ENCODE data around the gene KCNQ5.

Gene KCNQ5

GRCh38 chr6:72792692-72793091, 170.8 kb downstream of the KCNQ5 start:
- no peaks in the 10 kb centered on the region for H3K27me3 Mint-ChIP-seq
- ATAC-seq (replicated peaks), result no peak
- H3K36me3 Mint-ChIP-seq, result peaks cover 5 to 7% of the 10 kb centered on the region in 2 donors

GRCh38 chr6:72793641-72794395, 172.0 kb downstream of the KCNQ5 start:
- Mint-ChIP-seq H3K4me3 (no peak overlapping the region), H3K36me3 (peaks cover 5 to 7% of the 10 kb centered on the region in 2 donors), H3K9me3 (no peaks in the 10 kb centered on the region), H3K4me1 (peaks cover 2 to 7% of the 10 kb centered on the region in 2 donors), H3K27ac (no peak overlapping the region), H3K27me3 (no peaks in the 10 kb centered on the region)
- ATAC-seq (replicated peaks) (no peak), DNase-seq (no peak)

More at GRCh38 chr6:72792692-72793091, 170.8 kb downstream of the KCNQ5 start:
- no peak overlapping the region for H3K4me3 Mint-ChIP-seq
- no peaks in the 10 kb centered on the region for H3K9me3 Mint-ChIP-seq
- no peak for DNase-seq
- H3K4me1 Mint-ChIP-seq, result peaks cover 2 to 11% of the 10 kb centered on the region in 2 donors
- no peak overlapping the region for H3K27ac Mint-ChIP-seq

GRCh38 chr6:72798196-72798595, 176.3 kb downstream of the KCNQ5 start:
- no peak for DNase-seq
- no peaks in the 10 kb centered on the region for H3K27me3 Mint-ChIP-seq
- H3K27ac Mint-ChIP-seq, result no peak overlapping the region
- ATAC-seq (replicated peaks), result no peak
- peaks cover 0 to 4% of the 10 kb centered on the region in 2 donors for H3K9me3 Mint-ChIP-seq
- H3K36me3 Mint-ChIP-seq, result peaks cover 6 to 12% of the 10 kb centered on the region in 2 donors
- no peaks in the 10 kb centered on the region for H3K4me1 Mint-ChIP-seq
- no peak overlapping the region for H3K4me3 Mint-ChIP-seq

- Mint-ChIP-seq H3K27ac (no peak overlapping the region), H3K4me3 (no peak overlapping the region), H3K36me3 (peaks cover 0 to 4% of the 10 kb centered on the region in 2 donors), H3K27me3 (no peaks in the 10 kb centered on the region), H3K4me1 (peaks cover 5 to 6% of the 10 kb centered on the region in 2 donors), H3K9me3 (peaks cover 0 to 2% of the 10 kb centered on the region in 2 donors)
- ATAC-seq (replicated peaks) (no peak), DNase-seq (no peak)
Measured at GRCh38 chr6:72809746-72810379, 188.0 kb downstream of the KCNQ5 start.

GRCh38 chr6:72810571-72811280, 188.9 kb downstream of the KCNQ5 start:
- H3K4me3 Mint-ChIP-seq, result no peak overlapping the region
- no peak overlapping the region for H3K27ac Mint-ChIP-seq
- H3K9me3 Mint-ChIP-seq, result no peaks in the 10 kb centered on the region
- H3K36me3 Mint-ChIP-seq, result peaks cover 2 to 8% of the 10 kb centered on the region in 2 donors
- peaks cover under 1 to 6% of the 10 kb centered on the region in 2 donors for H3K4me1 Mint-ChIP-seq
- no peak for DNase-seq
- no peak for ATAC-seq (replicated peaks)
- no peaks in the 10 kb centered on the region for H3K27me3 Mint-ChIP-seq

- ATAC-seq (replicated peaks) (no peak), DNase-seq (no peak)
- Mint-ChIP-seq H3K27ac (no peak overlapping the region), H3K27me3 (no peaks in the 10 kb centered on the region), H3K4me3 (no peak overlapping the region), H3K4me1 (peaks cover 5 to 11% of the 10 kb centered on the region in 2 donors), H3K36me3 (peaks cover 5 to 8% of the 10 kb centered on the region in 2 donors), H3K9me3 (peaks cover 0 to 2% of the 10 kb centered on the region in 2 donors)
Measured at GRCh38 chr6:72811971-72812421, 190.1 kb downstream of the KCNQ5 start.

GRCh38 chr6:72813807-72814596, 192.1 kb downstream of the KCNQ5 start:
- DNase-seq (no peak), ATAC-seq (replicated peaks) (no peak)
- H3K9me3 Mint-ChIP-seq, result peaks cover 0 to 2% of the 10 kb centered on the region in 2 donors
- H3K4me3 Mint-ChIP-seq, result no peak overlapping the region
- peaks cover 4 to 5% of the 10 kb centered on the region in 2 donors for H3K36me3 Mint-ChIP-seq
- H3K4me1 Mint-ChIP-seq, result peaks cover 5 to 11% of the 10 kb centered on the region in 2 donors
- no peaks in the 10 kb centered on the region for H3K27me3 Mint-ChIP-seq
- no peak overlapping the region for H3K27ac Mint-ChIP-seq

- peaks cover 5 to 9% of the 10 kb centered on the region in 2 donors for H3K4me1 Mint-ChIP-seq
- peaks cover 0 to 2% of the 10 kb centered on the region in 2 donors for H3K9me3 Mint-ChIP-seq
- no peak for DNase-seq
- no peaks in the 10 kb centered on the region for H3K27me3 Mint-ChIP-seq
- H3K36me3 Mint-ChIP-seq, result peaks cover 4 to 5% of the 10 kb centered on the region in 2 donors
- no peak overlapping the region for H3K4me3 Mint-ChIP-seq
- H3K27ac Mint-ChIP-seq, result no peak overlapping the region
- no peak for ATAC-seq (replicated peaks)
Measured at GRCh38 chr6:72816022-72816421, 194.2 kb downstream of the KCNQ5 start.

- Mint-ChIP-seq H3K27me3 (no peaks in the 10 kb centered on the region), H3K9me3 (peaks cover 0 to 2% of the 10 kb centered on the region in 2 donors), H3K4me3 (no peak overlapping the region), H3K27ac (no peak overlapping the region), H3K36me3 (peaks cover 4 to 5% of the 10 kb centered on the region in 2 donors), H3K4me1 (peaks cover 5 to 8% of the 10 kb centered on the region in 2 donors)
- ATAC-seq (replicated peaks), result no peak
- DNase-seq, result no peak
Measured at GRCh38 chr6:72817208-72817607, 195.3 kb downstream of the KCNQ5 start.

GRCh38 chr6:72819609-72820008, 197.7 kb downstream of the KCNQ5 start:
- peaks cover 6 to 8% of the 10 kb centered on the region in 2 donors for H3K4me1 Mint-ChIP-seq
- ATAC-seq (replicated peaks) (no peak), DNase-seq (no peak)
- H3K36me3 Mint-ChIP-seq, result peaks cover 4 to 5% of the 10 kb centered on the region in 2 donors
- no peaks in the 10 kb centered on the region for H3K27me3 Mint-ChIP-seq
- H3K9me3 Mint-ChIP-seq, result peaks cover 0 to 2% of the 10 kb centered on the region in 2 donors
- H3K27ac Mint-ChIP-seq, result no peak overlapping the region
- no peak overlapping the region for H3K4me3 Mint-ChIP-seq

- Mint-ChIP-seq H3K9me3 (peaks cover 0 to 2% of the 10 kb centered on the region in 2 donors), H3K4me1 (peaks cover 12 to 13% of the 10 kb centered on the region in 2 donors), H3K27me3 (no peaks in the 10 kb centered on the region), H3K4me3 (no peak overlapping the region), H3K27ac (no peak overlapping the region), H3K36me3 (peaks cover 5 to 7% of the 10 kb centered on the region in 2 donors)
- ATAC-seq (replicated peaks) (no peak), DNase-seq (no peak)
Measured at GRCh38 chr6:72820153-72820552, 198.3 kb downstream of the KCNQ5 start.

GRCh38 chr6:72820906-72821305, 199.0 kb downstream of the KCNQ5 start:
- peaks cover 0 to under 1% of the 10 kb centered on the region in 2 donors for H3K9me3 Mint-ChIP-seq
- peaks cover 2 to 7% of the 10 kb centered on the region in 2 donors for H3K36me3 Mint-ChIP-seq
- H3K4me1 Mint-ChIP-seq, result peaks cover 15 to 19% of the 10 kb centered on the region in 2 donors
- DNase-seq (no peak), ATAC-seq (replicated peaks) (no peak)
- H3K4me3 Mint-ChIP-seq, result no peak overlapping the region
- H3K27ac Mint-ChIP-seq, result no peak overlapping the region
- no peaks in the 10 kb centered on the region for H3K27me3 Mint-ChIP-seq

- H3K9me3 Mint-ChIP-seq, result no peaks in the 10 kb centered on the region
- H3K4me1 Mint-ChIP-seq, result peaks cover 13 to 23% of the 10 kb centered on the region in 2 donors
- DNase-seq, result no peak
- no peak overlapping the region for H3K4me3 Mint-ChIP-seq
- H3K27ac Mint-ChIP-seq, result no peak overlapping the region
- ATAC-seq (replicated peaks), result no peak
- H3K36me3 Mint-ChIP-seq, result peaks cover 0 to 7% of the 10 kb centered on the region in 2 donors
- no peaks in the 10 kb centered on the region for H3K27me3 Mint-ChIP-seq
Measured at GRCh38 chr6:72822023-72822422, 200.2 kb downstream of the KCNQ5 start.

- Mint-ChIP-seq H3K4me3 (no peak overlapping the region), H3K27ac (no peak overlapping the region), H3K9me3 (no peaks in the 10 kb centered on the region), H3K4me1 (peaks cover 16 to 29% of the 10 kb centered on the region in 2 donors), H3K36me3 (peaks cover 1 to 7% of the 10 kb centered on the region in 2 donors), H3K27me3 (no peaks in the 10 kb centered on the region)
- ATAC-seq (replicated peaks) (no peak), DNase-seq (no peak)
Measured at GRCh38 chr6:72822691-72823090, 200.8 kb downstream of the KCNQ5 start.

Measured in stimulated activated naive B cell treated with anti-CD40 and anti-IgM and Interleukin-4, amounts not matched to agents 10 μg/mL and 1 μg/mL and 100 μg/mL, for 72 hours (primary cell).